Retina (tissue), 1 donor: ENCODE data around the gene MAP1LC3A.
A peak's percentile ranks its signal among the peaks of the same experiment; 100 is the strongest.

Experiments
- DNase-seq: peaks from one replicate; pipeline ENCODE4 v3.0.0-alpha.2; 2016

Gene MAP1LC3A

GRCh38 chr20:34552569-34552968 lies 5.9 kb upstream of the MAP1LC3A start:
- no peak for DNase-seq

GRCh38 chr20:34553366-34553867 lies 5.1 kb upstream of the MAP1LC3A start:
- no peak for DNase-seq

DNA sequence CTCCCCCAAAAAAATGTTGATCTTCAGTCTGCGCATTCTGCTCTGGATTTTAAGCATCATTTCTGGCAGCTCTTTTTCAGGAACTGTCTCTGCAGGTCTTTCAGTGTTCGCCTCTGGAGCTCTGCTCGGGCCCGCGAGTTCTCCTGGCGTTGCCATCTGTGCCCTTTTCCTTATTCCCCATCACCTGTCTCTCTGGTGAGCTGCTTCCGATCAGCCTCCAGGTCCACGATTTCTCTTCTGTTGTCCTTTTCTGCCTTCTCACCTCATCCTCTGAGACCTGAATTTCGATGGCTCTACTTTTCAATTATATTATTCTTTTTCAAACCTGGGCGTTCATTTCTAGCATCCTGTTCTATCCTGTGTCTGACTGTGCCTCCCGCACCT lies 590 bp upstream of the MAP1LC3A start:
- no peak for DNase-seq

DNA sequence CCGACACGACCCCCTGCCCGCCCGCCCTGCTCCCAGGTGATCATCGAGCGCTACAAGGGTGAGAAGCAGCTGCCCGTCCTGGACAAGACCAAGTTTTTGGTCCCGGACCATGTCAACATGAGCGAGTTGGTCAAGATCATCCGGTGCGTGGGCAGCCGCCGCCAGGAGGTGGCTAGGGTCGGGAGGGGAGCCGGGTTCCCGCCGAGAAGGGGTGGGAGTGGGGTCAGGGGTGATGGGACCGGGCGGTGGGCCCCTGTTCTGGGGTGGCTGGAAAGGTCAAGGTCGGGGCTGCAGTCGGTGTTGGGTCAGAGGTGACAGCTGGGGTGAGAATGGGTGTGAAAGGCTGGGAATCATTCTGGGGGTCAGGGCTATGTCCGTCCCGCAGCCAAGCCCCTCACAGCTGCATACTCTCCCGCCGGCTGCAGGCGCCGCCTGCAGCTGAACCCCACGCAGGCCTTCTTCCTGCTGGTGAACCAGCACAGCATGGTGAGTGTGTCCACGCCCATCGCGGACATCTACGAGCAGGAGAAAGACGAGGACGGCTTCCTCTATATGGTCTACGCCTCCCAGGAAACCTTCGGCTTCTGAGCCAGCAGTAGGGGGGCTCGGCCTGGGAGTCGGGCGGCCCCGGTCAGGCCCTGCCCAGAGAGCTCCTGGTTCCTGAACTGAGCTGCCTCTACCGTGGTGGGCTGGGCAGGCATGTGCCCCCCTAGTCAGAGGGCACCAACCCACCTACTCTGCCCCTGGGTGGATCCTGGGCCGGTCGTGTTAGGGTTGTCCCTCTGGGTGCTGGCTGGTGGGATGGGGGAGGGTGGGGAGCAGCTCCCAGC lies 1.0 kb downstream of the MAP1LC3A start:
- DNase-seq = peak; percentile 45

DNA sequence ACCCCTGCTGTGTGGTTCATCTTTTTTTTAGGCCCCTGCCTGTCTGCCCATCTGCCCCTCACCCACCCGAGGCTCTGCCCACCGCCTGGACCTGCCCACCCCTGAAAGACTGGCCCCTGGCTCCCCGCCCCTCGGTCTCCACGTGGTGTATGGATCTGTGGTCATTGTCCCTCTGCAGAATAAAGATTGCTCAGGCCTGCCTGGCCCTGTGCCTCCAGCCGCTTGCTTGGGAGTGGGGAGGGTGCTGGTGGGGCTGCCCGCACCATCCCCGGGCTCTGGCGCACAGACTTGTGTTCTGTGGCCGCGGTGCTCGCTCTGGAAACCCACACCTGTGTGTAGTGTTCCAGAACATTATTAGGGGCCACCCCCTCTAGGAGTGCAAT lies 1.6 kb downstream of the MAP1LC3A start:
- DNase-seq = no peak

DNA sequence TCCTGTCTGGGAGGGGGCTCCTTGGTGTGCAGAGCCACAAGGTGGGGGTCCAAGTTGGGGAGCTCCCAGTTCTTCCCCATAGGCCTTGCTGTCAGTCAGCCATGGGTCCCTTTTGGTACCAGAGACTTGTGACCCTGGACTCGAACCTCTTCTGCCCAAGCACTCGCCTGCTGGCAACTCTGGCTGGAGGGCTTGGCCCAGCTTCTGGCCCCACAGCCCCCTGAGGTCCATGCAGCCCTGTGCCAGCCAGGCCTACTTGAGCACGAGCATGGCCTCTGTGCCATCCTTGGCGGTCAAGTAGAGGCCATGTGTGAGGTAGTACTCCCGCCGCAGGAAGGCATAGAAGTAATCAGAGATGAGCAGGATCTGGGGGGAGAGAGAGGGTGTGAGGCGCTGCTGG lies 2.1 kb downstream of the MAP1LC3A start:
- no peak for DNase-seq

DNA sequence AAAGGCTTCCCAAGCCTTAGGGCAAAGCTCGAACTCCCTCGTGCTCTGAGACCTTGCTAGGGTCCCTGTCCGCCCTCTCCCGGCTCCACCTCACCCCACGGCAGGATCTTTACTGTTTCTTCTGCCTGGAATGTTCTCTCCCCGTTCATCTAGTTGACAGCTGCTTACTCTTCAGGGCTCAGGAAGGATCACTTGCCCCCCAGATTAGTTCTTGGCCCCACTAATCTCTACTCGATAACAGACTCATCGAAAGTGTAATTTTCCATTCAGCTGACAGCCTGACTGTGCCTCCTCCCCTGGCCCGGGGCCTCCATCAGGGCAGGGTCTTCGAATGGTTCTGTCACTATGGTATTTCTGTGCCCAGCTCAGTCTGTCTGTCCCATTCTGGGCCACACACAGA lies 3.1 kb downstream of the MAP1LC3A start:
- no peak for DNase-seq

DNA sequence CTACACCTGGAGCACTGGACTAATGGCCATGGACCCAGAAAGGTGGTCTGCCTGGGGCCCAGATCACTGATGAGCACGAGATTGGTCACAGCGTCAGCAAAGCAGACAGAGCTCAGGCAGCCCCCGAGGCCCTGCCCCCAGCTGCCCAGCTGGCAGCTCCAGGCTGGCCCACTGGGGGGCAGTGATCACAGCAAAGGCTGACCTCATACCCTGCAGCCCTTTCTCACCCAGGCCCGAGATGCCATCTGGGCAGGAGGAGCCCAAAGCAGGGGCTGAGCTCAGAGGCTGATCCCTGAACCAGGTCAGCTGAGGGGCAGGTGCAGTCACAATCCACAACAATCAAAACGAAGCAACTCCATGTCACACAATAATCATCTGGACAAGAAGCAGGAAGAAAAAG lies 4.1 kb downstream of the MAP1LC3A start:
- DNase-seq = peak; percentile 54

GRCh38 chr20:34564833-34565232 lies 6.3 kb downstream of the MAP1LC3A start:
- DNase-seq = no peak

DNA sequence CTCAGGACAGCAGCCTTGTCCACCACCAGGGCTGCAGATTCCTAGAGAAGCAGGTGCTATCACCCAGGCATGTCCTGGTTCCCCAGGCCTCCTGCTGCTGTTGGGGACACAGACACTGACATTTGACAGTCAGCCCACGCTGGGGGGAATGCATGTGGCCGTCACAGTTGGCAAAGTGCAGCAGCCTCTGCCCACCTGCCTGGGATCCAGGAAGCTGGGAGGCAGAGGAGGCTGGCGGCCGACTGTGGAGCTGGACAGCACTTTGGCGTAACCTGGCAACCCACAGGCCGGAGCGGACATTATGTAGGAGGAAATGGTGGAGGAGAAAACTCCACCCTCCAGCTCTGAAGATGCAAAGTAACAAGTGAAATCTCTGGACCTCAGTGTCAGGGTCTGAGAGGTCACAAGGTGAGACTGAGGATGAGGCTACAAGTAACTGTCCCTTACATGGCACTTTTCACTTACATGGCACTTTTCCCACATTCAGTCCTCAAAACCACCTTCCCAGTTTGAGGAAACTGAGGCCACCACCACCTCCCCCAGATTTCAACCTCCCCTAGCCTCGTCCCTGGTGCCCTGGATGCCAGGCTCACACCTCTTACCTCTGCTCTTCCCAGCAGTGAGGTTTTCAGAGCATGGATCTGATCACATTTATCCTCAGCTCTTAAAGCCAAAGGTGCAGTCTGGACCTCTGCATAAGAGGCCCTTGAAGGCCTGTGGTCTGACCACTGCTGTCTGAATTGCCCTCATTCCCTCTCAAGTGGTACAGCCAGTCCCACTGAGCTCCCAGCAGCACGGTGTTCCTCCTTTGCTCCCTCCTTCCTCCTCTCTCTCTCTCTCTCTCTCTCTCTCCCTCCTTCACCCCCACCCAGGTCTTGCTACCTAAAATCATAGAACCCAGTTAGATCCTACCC lies 8.7 kb downstream of the MAP1LC3A start:
- no peak for DNase-seq

GRCh38 chr20:34567892-34568865 lies 9.7 kb downstream of the MAP1LC3A start:
- DNase-seq = no peak

GRCh38 chr20:34569598-34569997 lies 11.1 kb downstream of the MAP1LC3A start:
- no peak for DNase-seq

- DNase-seq = no peak
Observed at GRCh38 chr20:34570859-34571306, 12.4 kb downstream of the MAP1LC3A start.

DNA sequence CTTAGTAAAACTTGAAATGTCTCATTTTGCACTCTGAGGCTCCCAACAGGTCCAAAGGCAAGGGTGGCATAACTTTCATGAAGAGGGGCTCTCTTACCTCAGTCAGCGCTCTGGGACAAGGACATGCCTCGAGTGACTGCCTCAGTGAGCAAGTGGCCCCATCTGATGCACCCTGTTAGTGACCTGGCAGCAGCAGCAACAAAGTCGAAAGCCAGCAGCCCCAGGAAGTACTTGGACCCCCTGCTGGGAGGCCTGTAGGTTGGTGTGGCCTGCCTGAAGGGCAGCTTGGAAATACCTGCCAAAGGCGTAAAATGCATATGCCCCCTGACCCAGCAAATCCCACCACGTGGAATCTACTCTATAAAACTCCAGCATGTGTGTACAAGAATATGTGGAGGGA lies 13.2 kb downstream of the MAP1LC3A start:
- DNase-seq = no peak

GRCh38 chr20:34573541-34574300 lies 15.2 kb downstream of the MAP1LC3A start:
- DNase-seq = no peak

DNA sequence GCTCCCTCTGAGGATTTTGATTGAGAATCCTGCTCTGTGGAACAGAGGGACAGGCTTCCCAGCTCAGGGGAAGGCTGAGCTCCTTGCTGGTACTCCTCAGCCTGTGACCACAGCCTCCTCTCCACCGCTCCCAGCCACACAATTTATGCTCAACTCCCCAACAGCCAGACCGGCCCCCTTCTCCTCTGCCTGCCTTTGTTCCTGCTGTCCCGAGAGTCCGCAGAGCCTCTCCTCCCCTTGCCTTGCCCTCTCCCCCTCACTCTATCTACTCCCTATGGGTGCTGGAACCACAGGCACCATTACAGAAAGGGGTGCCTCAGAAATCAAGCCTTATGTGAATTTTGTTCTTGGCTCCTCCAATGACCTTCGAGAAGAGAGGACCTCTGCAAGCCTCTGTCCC lies 15.9 kb downstream of the MAP1LC3A start:
- DNase-seq = no peak

GRCh38 chr20:34574861-34575260 lies 16.3 kb downstream of the MAP1LC3A start:
- DNase-seq = no peak

- DNase-seq = no peak
Observed at GRCh38 chr20:34575271-34575670, 16.8 kb downstream of the MAP1LC3A start.

GRCh38 chr20:34575756-34576155 lies 17.2 kb downstream of the MAP1LC3A start:
- DNase-seq = no peak

GRCh38 chr20:34577061-34577460 lies 18.5 kb downstream of the MAP1LC3A start:
- no peak for DNase-seq

DNA sequence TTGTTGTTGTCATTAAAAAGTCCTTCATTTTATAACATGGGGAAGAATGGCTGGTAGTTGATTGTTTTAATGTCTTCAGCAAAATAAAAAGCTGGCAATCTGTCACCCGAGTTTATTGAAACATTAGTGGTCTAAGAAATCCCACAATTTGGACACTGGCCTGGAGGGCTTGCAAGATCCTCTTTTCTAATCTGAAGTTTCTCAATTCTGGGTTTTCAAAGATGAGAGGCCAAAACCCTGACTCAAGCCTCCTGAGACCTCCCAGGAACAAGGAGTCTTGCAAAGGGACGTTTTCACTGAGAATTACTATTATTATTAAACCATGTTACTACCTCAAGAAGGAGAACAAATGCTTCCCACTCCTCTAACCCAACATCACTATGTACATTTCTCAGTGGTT lies 19.5 kb downstream of the MAP1LC3A start:
- DNase-seq = no peak

DNA sequence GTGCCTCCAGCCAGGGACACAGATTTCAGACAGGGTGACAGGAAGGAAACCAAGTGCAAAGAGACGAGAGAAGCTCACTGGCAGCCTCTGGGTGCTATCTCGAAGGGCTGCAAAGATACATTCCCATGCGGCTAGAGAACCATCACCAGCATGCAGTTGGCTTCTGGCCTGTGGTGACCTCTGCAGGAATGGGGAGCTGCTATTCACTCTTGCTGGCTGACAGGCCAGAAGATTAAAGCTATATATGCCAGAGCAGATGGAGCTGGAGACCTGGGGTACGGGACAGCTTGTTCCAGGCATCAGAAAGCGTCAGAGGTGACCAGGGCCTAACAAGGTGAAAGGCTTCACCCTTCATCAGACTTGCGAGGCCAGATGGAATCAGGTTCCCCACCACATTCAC lies 20.0 kb downstream of the MAP1LC3A start:
- DNase-seq = no peak
